Endothelial cell of umbilical vein (primary cell): ENCODE data around the gene SERTAD4. TPM values are rescaled to one million over a fixed set of nuclear protein-coding genes. Genes with fewer than 3 reads are reported as not detected.

Source experiments
- BruUV-seq: library from RNA; stranded (reverse); fragments of 400-500 nt; replicated peaks from 2 replicates; lab custom pipeline; 2021; lab: Mats Ljungman, UMichigan
- CTCF ChIA-PET: fragments of 300-600, 350-600 bp; sonication (Branson Sonifier 250); formaldehyde crosslinking; loops from one replicate; lab custom pipeline; 2021; ENCODE audit warnings: antibody characterized with exemption, inconsistent platforms; lab: Charles Lee
- POLR2A ChIA-PET: fragments of 300-600, 350-600 bp; sonication (Branson Sonifier 250); formaldehyde crosslinking; loops from one replicate; lab custom pipeline; 2021; ENCODE audit warnings: antibody characterized with exemption, inconsistent platforms; lab: Charles Lee
- DNase-seq: peaks from one replicate; pipeline ENCODE4 v3.0.0-alpha.2; 2011; ENCODE audit warnings: low read depth, low spot score
- FAIRE-seq: peaks from 2 replicates; lab custom pipeline; 2011; peaks lifted over from hg19 to GRCh38; lab: Jason Lieb, UNC
- H2AFZ ChIP-seq: 2 replicates; pipeline ENCODE4 v1.6.0; 2012; ENCODE audit warnings: low read depth, low read length, control low read depth, inconsistent platforms
- H3K27ac ChIP-seq: 2 replicates; pipeline ENCODE4 v1.5.1; 2011; ENCODE audit warnings: low read depth, mild to moderate bottlenecking, control low read depth, low read length, moderate library complexity; ENCODE audit not compliant: insufficient read depth
- H3K27me3 ChIP-seq, 2 experiments: 2 replicates each; pipeline versions ENCODE4 v1.6.0 to v1.6.1; 2011; ENCODE audit warnings: low read length in 2 of 2, mixed read lengths in 1 of 2; ENCODE audit not compliant: control insufficient read depth in 2 of 2, insufficient read depth in 2 of 2
- H3K36me3 ChIP-seq, 2 experiments: 2 replicates in 1 of 2; 3 replicates in 1 of 2; pipeline ENCODE4 v1.5.1; 2011; ENCODE audit warnings: low read length in 2 of 2, mild to moderate bottlenecking in 1 of 2, moderate library complexity in 1 of 2; ENCODE audit not compliant: control insufficient read depth in 2 of 2, insufficient read depth in 2 of 2; ENCODE audit errors: extremely low read depth in 1 of 2
- H3K4me1 ChIP-seq: 3 replicates; pipeline ENCODE4 v1.5.1; 2011; ENCODE audit warnings: mild to moderate bottlenecking, low read length; ENCODE audit not compliant: control insufficient read depth, insufficient read depth; ENCODE audit errors: extremely low read depth
- H3K4me2 ChIP-seq: 2 replicates; pipeline ENCODE4 v1.6.1; 2011; ENCODE audit warnings: low read length, control low read depth, mixed read lengths; ENCODE audit not compliant: insufficient read depth
- H3K4me3 ChIP-seq, 3 experiments: fragments of 200-600 bp in 1 of 3; sonication (generic), shearing (Covaris generic) in 1 of 3; replicated peaks in 1 of 3; 2 replicates each; pipeline ENCODE4 v1.5.1; 2011 to 2016; ENCODE audit warnings: control low read depth in 3 of 3, low read length in 3 of 3, mild to moderate bottlenecking in 2 of 3, inconsistent platforms in 1 of 3, low read depth in 1 of 3, moderate library complexity in 1 of 3; ENCODE audit not compliant: insufficient read depth in 1 of 3
- H3K79me2 ChIP-seq: 2 replicates; pipeline ENCODE4 v1.6.0; 2012; ENCODE audit warnings: low read length, inconsistent platforms; ENCODE audit not compliant: control insufficient read depth, insufficient read depth
- H3K9ac ChIP-seq: replicated peaks from 2 replicates; pipeline ENCODE3; 2011; ENCODE audit warnings: low read length, control low read depth; ENCODE audit not compliant: insufficient read depth; ENCODE audit errors: extremely low read depth
- H3K9me1 ChIP-seq: replicated peaks from 3 replicates; pipeline ENCODE4 v1.6.0; 2011; ENCODE audit warnings: mild to moderate bottlenecking, low read length; ENCODE audit not compliant: control insufficient read depth, insufficient read depth; ENCODE audit errors: extremely low read depth
- H3K9me3 ChIP-seq: replicated peaks from 2 replicates; pipeline ENCODE4 v1.5.1; 2012; ENCODE audit warnings: low read length, inconsistent platforms; ENCODE audit not compliant: control insufficient read depth, insufficient read depth
- H4K20me1 ChIP-seq: replicated peaks from 2 replicates; pipeline ENCODE3; 2011; ENCODE audit warnings: mild to moderate bottlenecking, low read length; ENCODE audit not compliant: control insufficient read depth, insufficient read depth; ENCODE audit errors: extremely low read depth
- CTCF ChIP-seq, 2 donors: IDR thresholded peaks; 1 replicate in 1 of 2; 2 replicates in 1 of 2; pipeline ENCODE4 v1.5.1; 2011; ENCODE audit warnings: low read length in 2 of 2, mild to moderate bottlenecking in 2 of 2, moderate library complexity in 2 of 2, control low read depth in 1 of 2, inconsistent platforms in 1 of 2, low read depth in 1 of 2; ENCODE audit not compliant: insufficient read depth in 1 of 2; ENCODE audit errors: extremely low read depth in 1 of 2
- EZH2 ChIP-seq: IDR thresholded peaks from 2 replicates; pipeline ENCODE4 v1.6.1; 2012; ENCODE audit warnings: borderline replicate concordance, low read depth, mild to moderate bottlenecking, moderate library complexity, low read length, inconsistent platforms; ENCODE audit not compliant: severe bottlenecking
- FOS ChIP-seq: IDR thresholded peaks from 2 replicates; pipeline ENCODE4 v1.6.1; 2011; ENCODE audit warnings: mild to moderate bottlenecking, low read length, moderate library complexity, borderline replicate concordance; ENCODE audit not compliant: insufficient read depth
- GATA2 ChIP-seq: IDR thresholded peaks from 2 replicates; pipeline ENCODE4 v1.7.0; 2011; ENCODE audit warnings: low read depth, mild to moderate bottlenecking, moderate library complexity, mixed read lengths, low read length; ENCODE audit not compliant: insufficient read length, insufficient read depth
- JUN ChIP-seq: IDR thresholded peaks from 2 replicates; pipeline ENCODE4 v1.6.1; 2011; ENCODE audit warnings: borderline replicate concordance, low read depth; ENCODE audit not compliant: insufficient read length, insufficient read depth
- MAX ChIP-seq: IDR thresholded peaks from 2 replicates; pipeline ENCODE4 v1.6.1; 2011; ENCODE audit not compliant: insufficient read depth, insufficient read length
- MYC ChIP-seq: IDR thresholded peaks from one replicate; pipeline ENCODE4 v1.6.1; 2011; ENCODE audit warnings: mild to moderate bottlenecking, low read depth, low read length
- POLR2AphosphoS5 ChIP-seq: IDR thresholded peaks from 2 replicates; pipeline ENCODE4 v1.6.1; 2012; ENCODE audit warnings: low read depth, mild to moderate bottlenecking, control low read depth, low read length, moderate library complexity; ENCODE audit not compliant: insufficient read depth
- dilution Hi-C: fragments of 300-500 bp; cut with MboI; formaldehyde crosslinking; loops from one replicate; pipeline ENCODE4 v1.15.0; 2019; ENCODE audit warnings: low sequenced_read_pairs; ENCODE audit not compliant: extremely low pct_ligation_motif_present
- intact Hi-C: fragments of 100-400 bp; cut with micrococcal nuclease; formaldehyde crosslinking; loops from one replicate; pipeline ENCODE4 v1.10.0; 2022
- polyA plus RNA-seq, 4 experiments: library from polyadenylated mRNA; depleted of rRNA in 3 of 4; stranded (reverse) in 3 of 4; unstranded in 1 of 4; fragments of >200 nt; gene quantifications; 2 replicates each; pipeline versions ENCODE4 v1.2.1 to v1.2.3, GENCODE V29; 2011 to 2012; ENCODE audit warnings: missing spikeins in 1 of 4
- total RNA-seq: library from RNA; stranded (reverse); gene quantifications from 2 replicates; pipeline ENCODE4 v1.2.3, GENCODE V29; 2021

Gene SERTAD4
- total and polyA plus RNA-seq, 2 donors (not counting 3 experiments of a cell fraction or from before 2014, with no cell fraction given): 4.0 to 11.3 TPM

GRCh38 chr1:210244746-210245367 lies 12.3 kb downstream of the SERTAD4 start:
- Histone ChIP-seq H3K9me3 (no peaks in the 10 kb centered on the region), H3K4me2 (no peak overlapping the region), H3K79me2 (no peaks in the 10 kb centered on the region), H3K4me1 (peaks cover 17% of the 10 kb centered on the region), H3K9ac (no peak overlapping the region), H4K20me1 (no peaks in the 10 kb centered on the region), H3K36me3 (no peaks in the 10 kb centered on the region), H3K27me3 (no peaks in the 10 kb centered on the region), H3K27ac (no peak overlapping the region), H3K4me3 (no peak overlapping the region), H2AFZ (no peak overlapping the region), H3K9me1 (no peaks in the 10 kb centered on the region)
- intact Hi-C loops (no loop called here), dilution Hi-C loops (no loop called here)
- FAIRE-seq (no peak), DNase-seq (no peak)
- ChIA-PET CTCF (interaction anchor here (1.4 kb wide), 1 partner anchor 9 kb away, joined by 4 read pairs; no protein-coding TSS in a partner anchor), POLR2A (no interaction called here)
- TF ChIP-seq MAX (no peak), FOS (no peak), EZH2 (no peak), JUN (no peak), GATA2 (no peak), MYC (no peak), CTCF (IDR thresholded peaks at IDR 0.05; ENCODE audit: extremely low read depth in 1 of 2, insufficient read depth in 1 of 2, low read depth in 1 of 2, low read length in 2 of 2) (no peak), POLR2AphosphoS5 (no peak)
- BruUV-seq: no TSS peak
